Measurements from ENCODE around the gene AVP.
"Not testable (repeated sequence)": the region's sequence is repeated elsewhere in the genome, so short reads cannot be mapped to it uniquely, and the experiment has no call there.

AVP gene

GRCh38 chr20:3082955-3083952 lies 1.3 kb downstream of the AVP start:
- DNase-seq, result no peak

GRCh38 chr20:3082306-3082951 lies 2.1 kb downstream of the AVP start:
- DNase-seq, result no peak

- DNase-seq, result no peak
Measured at GRCh38 chr20:3081641-3082040, 2.9 kb downstream of the AVP start.

- DNase-seq, result no peak
Measured at GRCh38 chr20:3080939-3081388, 3.6 kb downstream of the AVP start.

GRCh38 chr20:3077618-3078134 lies 6.8 kb downstream of the AVP start:
- DNase-seq, result no peak

GRCh38 chr20:3075315-3075714 lies 9.2 kb downstream of the AVP start:
- not testable (repeated sequence) for DNase-seq

- peak in 1 of 2 experiments; percentile 45 for DNase-seq
Measured at GRCh38 chr20:3074812-3075211, 9.7 kb downstream of the AVP start.

GRCh38 chr20:3073251-3073643 lies 11.3 kb downstream of the AVP start:
- DNase-seq, result not testable (repeated sequence)

- no peak for DNase-seq
Measured at GRCh38 chr20:3072530-3073250, 11.8 kb downstream of the AVP start.

GRCh38 chr20:3071610-3072529 lies 12.7 kb downstream of the AVP start, which contains the start of gene OXT:
Gene OXT (plus strand): TSS chr20:3071620. CDS start chr20:3071656, 36 bp downstream.
- no peak for DNase-seq

GRCh38 chr20:3071266-3071609 lies 13.3 kb downstream of the AVP start:
- DNase-seq, result no peak

- DNase-seq, result no peak
Measured at GRCh38 chr20:3070725-3071124, 13.8 kb downstream of the AVP start.

GRCh38 chr20:3068986-3069900 lies 15.3 kb downstream of the AVP start:
- DNase-seq, result peak; percentile 27 to 73

GRCh38 chr20:3068075-3068474 lies 16.4 kb downstream of the AVP start:
- DNase-seq, result no peak

GRCh38 chr20:3067139-3068014 lies 17.1 kb downstream of the AVP start:
- DNase-seq, result no peak

- DNase-seq, result not testable (repeated sequence)
Measured at GRCh38 chr20:3064119-3064518, 20.4 kb downstream of the AVP start.

GRCh38 chr20:3059489-3059888 lies 25.0 kb downstream of the AVP start:
- DNase-seq, result no peak

- DNase-seq, result no peak
Measured at GRCh38 chr20:3051385-3052019, 33.0 kb downstream of the AVP start.
